ENCODE data around the gene TMPRSS13.

DNA sequence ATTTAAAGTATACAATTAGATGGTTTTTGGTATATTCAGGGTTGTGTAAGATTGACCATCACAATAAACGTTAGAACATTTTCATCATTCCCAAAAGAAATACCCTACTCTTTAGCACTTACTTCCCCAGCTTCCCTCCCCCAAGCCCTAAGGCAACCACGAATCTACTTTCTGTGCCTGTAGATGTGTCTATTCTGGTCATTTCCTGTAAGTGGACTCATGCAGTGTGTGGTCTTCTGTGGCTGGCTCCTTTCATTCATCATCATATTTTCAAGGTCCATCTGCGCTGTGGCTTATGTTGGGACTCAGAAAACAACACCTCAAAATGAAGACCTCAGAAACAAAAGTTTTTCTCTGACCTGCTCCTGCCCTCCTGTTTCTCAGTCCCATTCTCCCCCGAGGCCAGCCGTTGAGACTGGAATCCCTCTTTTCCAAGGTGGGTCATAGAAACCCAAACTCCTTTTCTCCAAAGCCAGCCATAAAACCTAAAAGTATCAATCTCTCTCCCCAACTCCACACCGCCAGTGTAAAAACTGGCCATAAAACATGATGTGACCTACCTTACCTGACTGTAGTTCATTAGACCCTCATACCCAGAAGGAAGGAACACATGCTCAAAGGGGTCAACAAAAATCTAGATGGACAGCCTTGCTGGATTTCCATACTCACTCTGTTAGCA lies 12.9 kb upstream of the TMPRSS13 start:
- TF ChIP-seq POLR2AphosphoS5 (IDR thresholded peaks at IDR 0.05; ENCODE audit: borderline replicate concordance, low read depth, low read length) (no peak), EZH2 (IDR thresholded peaks at IDR 0.05) (no peak), FOXP2 (optimal IDR thresholded peaks at IDR 0.05; ENCODE audit: control extremely low read depth, extremely low read length, insufficient read depth) (no peak)
